IPS DF 6.9 (cell line): ENCODE measurements around the gene ACTR3C.
A peak's percentile ranks its signal among the peaks of the same experiment; 100 is the strongest.

ENCODE experiments used
- DNase-seq: peaks from one replicate; pipeline ENCODE4 v3.0.0-alpha.2; 2013; ENCODE audit warnings: low read depth, low spot score
- H3K27ac ChIP-seq: one replicate; pipeline ENCODE4 v1.5.1; 2013; ENCODE audit warnings: low read length, control low read depth
- H3K27me3 ChIP-seq: 2 replicates; pipeline ENCODE4 v1.6.1; 2013; ENCODE audit warnings: mild to moderate bottlenecking, low read length; ENCODE audit not compliant: control insufficient read depth, insufficient read depth
- H3K36me3 ChIP-seq: 2 replicates; pipeline ENCODE4 v1.6.1; 2013; ENCODE audit warnings: low read length; ENCODE audit not compliant: control insufficient read depth, insufficient read depth
- H3K4me1 ChIP-seq: 2 replicates; pipeline ENCODE4 v1.6.1; 2013; ENCODE audit warnings: low read length; ENCODE audit not compliant: control insufficient read depth, insufficient read depth
- H3K4me3 ChIP-seq: 2 replicates; pipeline ENCODE4 v1.5.1; 2013; ENCODE audit warnings: mild to moderate bottlenecking, low read length
- H3K9me3 ChIP-seq: 2 replicates; pipeline ENCODE4 v1.6.1; 2013; ENCODE audit warnings: low read length, inconsistent platforms; ENCODE audit not compliant: control insufficient read depth, insufficient read depth
- WGBS: extraction: QIAGEN DNeasy Blood & Tissue Kit; methylation state at CpG from one replicate; pipeline ENCODE4 v1.1.7; 2013; ENCODE audit warnings: mixed read lengths, missing lambda C conversion rate; ENCODE audit not compliant: insufficient read length, insufficient coverage; 5-methylcytosine and 5-hydroxymethylcytosine counted together

ACTR3C gene

DNA sequence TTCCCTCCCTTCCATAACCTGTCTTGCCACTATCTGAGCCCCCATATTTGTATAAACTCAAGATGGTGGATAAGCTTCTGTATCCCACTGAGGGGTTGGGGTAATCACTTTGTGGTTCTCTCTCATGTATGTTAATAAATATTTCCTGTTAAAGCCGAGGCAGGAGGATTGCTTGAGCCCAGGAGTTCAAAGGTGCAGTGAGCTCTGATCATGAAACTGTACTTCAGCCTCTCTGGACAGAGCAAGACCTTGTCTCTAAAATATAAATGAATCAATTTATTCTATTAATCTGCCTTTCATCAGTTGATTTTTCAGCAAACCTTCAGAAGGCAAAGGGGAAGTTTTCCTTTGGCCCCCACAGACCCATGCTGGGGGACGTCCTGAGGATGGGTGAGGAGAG, 19.9 kb upstream of the ACTR3C start:
- H3K4me3 ChIP-seq: no peak overlapping the region
- H3K36me3 ChIP-seq: 0 out of 2 replicates have a peak, but pooled peaks cover 3% of the 10 kb centered on the region
- H3K27ac ChIP-seq: no peak overlapping the region
- no peaks in the 10 kb centered on the region; the same call in 1 of the 2 replicates for H3K9me3 ChIP-seq
- peaks cover 7% of the 10 kb centered on the region for H3K4me1 ChIP-seq
- WGBS: no CpG with 5 or more reads among the region's 2 CpGs
- no peak for DNase-seq
- H3K27me3 ChIP-seq: peaks cover 9% of the 10 kb centered on the region

GRCh38 chr7:150342121-150342408, 18.7 kb upstream of the ACTR3C start:
- no CpG with 5 or more reads among the region's 9 CpGs for WGBS
- no peak overlapping the region; the same call in 1 of the 2 replicates for H3K4me3 ChIP-seq
- DNase-seq: no peak

DNA sequence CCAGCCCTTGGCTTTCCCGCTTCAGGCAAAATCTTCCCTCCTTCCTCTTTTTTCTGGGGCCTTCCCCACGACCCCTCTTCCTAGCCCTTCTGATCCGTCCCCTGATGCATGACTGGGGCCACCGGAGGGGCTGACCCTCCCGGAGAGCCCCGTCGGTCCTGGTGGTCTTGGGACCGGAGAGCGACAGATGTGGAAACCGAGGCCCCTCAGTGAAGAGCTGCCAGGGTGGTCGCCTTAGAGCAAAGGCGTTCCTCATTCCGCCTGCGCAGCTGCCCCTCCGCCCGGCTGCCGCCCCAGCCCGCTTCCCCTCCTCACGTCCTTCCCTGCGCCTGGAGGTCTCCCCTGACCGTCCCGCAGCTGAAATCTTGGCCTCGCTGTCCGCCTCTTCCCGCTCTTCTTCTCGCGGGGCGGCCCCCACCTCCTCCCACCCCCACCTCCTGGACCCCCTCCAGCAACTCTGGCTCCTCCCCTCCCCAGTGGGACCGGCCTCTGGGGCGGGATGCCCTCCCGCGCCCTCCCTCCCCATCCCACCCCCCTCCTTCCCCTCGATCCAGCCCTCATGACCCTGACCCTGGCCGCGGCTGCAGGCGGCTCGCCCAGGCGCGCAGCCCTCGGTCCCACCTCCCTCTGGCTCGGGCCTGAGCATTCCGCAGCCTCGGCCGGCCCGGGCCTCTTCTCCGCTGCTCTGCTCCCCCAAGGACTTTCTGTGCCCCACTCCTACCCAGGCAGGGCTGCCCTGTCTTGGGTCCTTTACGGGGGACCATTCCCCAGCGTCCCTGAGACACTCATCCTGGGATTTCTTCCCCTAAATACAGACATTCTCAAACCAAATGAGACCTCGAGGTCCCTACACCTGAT, 18.1 kb upstream of the ACTR3C start, which contains the start of gene RARRES2:
Gene RARRES2 (minus strand): TSS at position 367 of the 858 bp plus-strand sequence. CDS start 1,020 bp downstream, outside the sequence.
- no peaks in the 10 kb centered on the region; the same call in 1 of the 2 replicates for H3K9me3 ChIP-seq
- peaks cover 14% of the 10 kb centered on the region; the same call in 1 of the 2 replicates for H3K36me3 ChIP-seq
- peak within 1 kb of the TSS; percentile 51; the same call in 1 of the 2 replicates for H3K4me3 ChIP-seq
- H3K27ac ChIP-seq: no peak within 1 kb of the TSS
- peaks cover 9% of the 10 kb centered on the region for H3K27me3 ChIP-seq
- H3K4me1 ChIP-seq: peaks cover 10% of the 10 kb centered on the region
- DNase-seq: no peak
- no CpG with 5 or more reads among the region's 49 CpGs for WGBS

More at GRCh38 chr7:150342121-150342408, 18.7 kb upstream of the ACTR3C start:
- H3K36me3 ChIP-seq: peaks cover 13% of the 10 kb centered on the region; the same call in 1 of the 2 replicates
- no peak overlapping the region for H3K27ac ChIP-seq
- H3K4me1 ChIP-seq: peaks cover 8% of the 10 kb centered on the region
- no peaks in the 10 kb centered on the region; the same call in 1 of the 2 replicates for H3K9me3 ChIP-seq
- peaks cover 9% of the 10 kb centered on the region for H3K27me3 ChIP-seq

- no peak overlapping the region for H3K27ac ChIP-seq
- no CpG with 5 or more reads among the region's 29 CpGs for WGBS
- peaks cover 9% of the 10 kb centered on the region for H3K27me3 ChIP-seq
- no peaks in the 10 kb centered on the region; the same call in 1 of the 2 replicates for H3K9me3 ChIP-seq
- DNase-seq: no peak
- peak overlapping the region; percentile 51; the same call in 1 of the 2 replicates for H3K4me3 ChIP-seq
- peaks cover 14% of the 10 kb centered on the region; the same call in 1 of the 2 replicates for H3K36me3 ChIP-seq
- H3K4me1 ChIP-seq: peaks cover 11% of the 10 kb centered on the region
Measured at GRCh38 chr7:150340875-150341262, 17.5 kb upstream of the ACTR3C start.

DNA sequence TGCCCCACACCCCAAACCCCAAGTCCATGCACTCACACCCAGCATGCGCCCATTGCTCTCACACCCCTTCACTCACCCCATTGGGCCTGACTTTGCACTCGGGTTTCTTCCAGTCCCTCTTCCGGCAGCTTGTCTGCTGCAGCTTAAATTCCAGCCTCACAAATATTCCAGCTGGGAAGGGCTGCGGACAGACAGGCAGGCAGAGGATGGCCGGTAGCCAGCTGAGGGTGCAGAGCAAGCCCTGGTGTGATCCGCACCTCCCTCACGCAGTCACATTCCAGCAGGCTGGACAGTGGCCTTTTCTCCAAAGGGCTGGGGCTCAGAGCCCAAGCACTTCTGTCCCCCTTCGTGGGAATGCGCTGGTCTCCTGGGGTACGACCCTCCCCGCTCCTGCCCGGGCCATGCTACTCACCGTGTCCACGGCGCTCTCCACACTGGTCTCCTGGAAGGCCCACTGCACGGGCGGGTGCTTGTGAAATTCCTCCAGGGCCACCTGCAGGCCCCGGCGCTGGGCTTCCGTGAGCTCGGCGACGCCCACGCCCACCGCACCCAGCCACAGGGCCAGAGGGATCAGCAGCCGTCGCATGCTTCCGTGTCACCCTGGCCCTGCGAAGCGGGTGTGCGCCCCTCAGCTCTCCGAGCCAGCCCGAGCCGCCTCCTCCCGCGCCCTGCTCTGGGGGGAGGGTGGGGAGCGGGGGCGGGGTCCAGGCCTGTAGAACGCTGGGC, 16.8 kb upstream of the ACTR3C start:
- DNase-seq: no peak

DNA sequence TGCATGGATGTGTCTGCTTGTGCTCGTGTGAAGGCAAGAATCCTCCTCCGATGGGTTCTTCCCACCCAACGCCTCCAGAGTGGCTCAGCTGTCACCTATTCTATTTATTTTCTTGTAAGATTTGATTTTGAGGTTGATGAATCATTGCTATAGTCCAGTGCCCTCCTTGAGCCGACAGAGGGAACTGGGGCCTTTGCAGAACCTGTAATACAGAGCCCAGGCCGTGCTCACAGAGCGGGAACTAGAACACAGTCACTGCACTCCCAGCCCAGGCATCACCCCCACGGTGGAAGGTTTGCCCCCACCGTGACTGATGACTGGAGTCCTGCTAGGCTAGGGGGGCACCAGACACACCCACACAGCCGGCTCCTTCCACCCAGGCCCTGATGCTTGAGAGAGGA, 16.1 kb upstream of the ACTR3C start:
- WGBS: no CpG with 5 or more reads among the region's 9 CpGs
- Histone ChIP-seq H3K4me3 (no peak overlapping the region), H3K27me3 (peaks cover 9% of the 10 kb centered on the region), H3K4me1 (peaks cover 15% of the 10 kb centered on the region), H3K9me3 (no peaks in the 10 kb centered on the region; the same call in 1 of the 2 replicates), H3K27ac (no peak overlapping the region), H3K36me3 (peaks cover 14% of the 10 kb centered on the region; the same call in 1 of the 2 replicates)
- DNase-seq: no peak

More for the DNA sequence above, 16.8 kb upstream of the ACTR3C start:
- Histone ChIP-seq H3K4me1 (peaks cover 15% of the 10 kb centered on the region), H3K4me3 (peak overlapping the region; percentile 51; the same call in 1 of the 2 replicates), H3K36me3 (peaks cover 14% of the 10 kb centered on the region; the same call in 1 of the 2 replicates), H3K27ac (no peak overlapping the region), H3K9me3 (no peaks in the 10 kb centered on the region; the same call in 1 of the 2 replicates), H3K27me3 (peaks cover 9% of the 10 kb centered on the region)
- no CpG with 5 or more reads among the region's 39 CpGs for WGBS

DNA sequence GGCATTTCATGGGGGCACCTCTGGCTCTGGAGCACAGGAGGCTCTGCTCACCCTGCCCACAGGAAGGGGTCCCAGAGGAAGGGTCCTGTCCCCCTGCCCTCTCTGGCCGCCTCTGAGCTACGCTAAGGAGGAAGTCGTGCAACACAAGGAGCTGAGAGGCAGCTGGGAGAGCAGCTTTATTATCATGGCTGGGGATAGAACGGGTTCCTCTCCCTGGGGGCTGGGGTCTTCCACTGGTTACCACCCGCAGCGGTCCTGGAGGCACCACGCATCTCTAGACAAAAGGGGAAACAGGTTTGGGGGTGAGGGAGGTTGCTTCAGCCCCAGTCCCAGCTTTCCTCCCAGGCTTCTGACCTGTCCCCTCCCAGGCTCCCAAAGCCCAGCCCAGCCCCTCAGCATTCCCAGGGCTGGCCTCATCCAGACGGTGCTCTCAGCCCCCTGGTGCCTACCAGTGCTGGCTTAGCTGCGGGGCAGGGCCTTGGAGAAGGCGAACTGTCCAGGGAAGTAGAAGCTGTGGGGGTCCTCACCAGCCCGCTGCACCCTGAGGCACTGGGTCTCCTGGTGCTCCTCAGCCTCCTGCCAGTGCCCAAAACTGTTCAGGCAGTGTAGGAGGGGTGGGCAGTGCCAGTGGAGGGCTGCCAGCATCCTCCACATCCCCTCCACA, 15.0 kb upstream of the ACTR3C start:
- Histone ChIP-seq H3K9me3 (no peaks in the 10 kb centered on the region), H3K27ac (no peak overlapping the region), H3K4me3 (no peak overlapping the region), H3K4me1 (peaks cover 15% of the 10 kb centered on the region), H3K27me3 (peaks cover 9% of the 10 kb centered on the region), H3K36me3 (peaks cover 14% of the 10 kb centered on the region; the same call in 1 of the 2 replicates)
- no peak for DNase-seq
- WGBS: no CpG with 5 or more reads among the region's 11 CpGs

GRCh38 chr7:150337659-150338081, 14.3 kb upstream of the ACTR3C start:
- H3K9me3 ChIP-seq: no peaks in the 10 kb centered on the region
- peaks cover 18% of the 10 kb centered on the region for H3K4me1 ChIP-seq
- no peak overlapping the region for H3K27ac ChIP-seq
- peaks cover 14% of the 10 kb centered on the region; the same call in 1 of the 2 replicates for H3K36me3 ChIP-seq
- H3K4me3 ChIP-seq: no peak overlapping the region
- no CpG with 5 or more reads among the region's 6 CpGs for WGBS
- no peak for DNase-seq
- peaks cover 7% of the 10 kb centered on the region for H3K27me3 ChIP-seq

DNA sequence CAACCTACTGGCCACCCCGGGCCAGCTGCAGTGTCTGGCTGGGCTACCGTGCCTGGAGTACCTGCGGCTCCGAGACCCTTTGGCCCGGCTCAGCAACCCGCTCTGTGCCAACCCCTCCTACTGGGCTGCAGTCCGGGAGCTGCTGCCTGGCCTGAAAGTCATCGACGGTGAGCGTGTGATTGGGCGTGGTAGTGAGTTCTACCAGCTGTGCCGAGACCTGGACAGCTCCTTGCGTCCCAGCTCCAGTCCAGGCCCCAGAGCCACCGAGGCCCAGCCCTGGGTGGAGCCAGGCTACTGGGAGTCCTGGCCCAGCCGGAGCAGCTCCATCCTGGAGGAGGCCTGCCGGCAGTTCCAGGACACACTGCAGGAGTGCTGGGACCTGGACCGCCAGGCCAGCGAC, 13.8 kb upstream of the ACTR3C start:
- Histone ChIP-seq H3K27me3 (peaks cover 2% of the 10 kb centered on the region), H3K4me1 (peaks cover 17% of the 10 kb centered on the region), H3K36me3 (peaks cover 14% of the 10 kb centered on the region; the same call in 1 of the 2 replicates), H3K27ac (no peak overlapping the region), H3K4me3 (no peak overlapping the region), H3K9me3 (no peaks in the 10 kb centered on the region)
- DNase-seq: no peak
- no CpG with 5 or more reads among the region's 18 CpGs for WGBS

- no peak overlapping the region for H3K4me3 ChIP-seq
- peaks cover 14% of the 10 kb centered on the region; the same call in 1 of the 2 replicates for H3K36me3 ChIP-seq
- no CpG with 5 or more reads among the region's 14 CpGs for WGBS
- H3K27me3 ChIP-seq: no peaks in the 10 kb centered on the region
- H3K4me1 ChIP-seq: peaks cover 13% of the 10 kb centered on the region
- H3K9me3 ChIP-seq: no peaks in the 10 kb centered on the region
- no peak for DNase-seq
- H3K27ac ChIP-seq: no peak overlapping the region
Measured at GRCh38 chr7:150336746-150337145, 13.4 kb upstream of the ACTR3C start.
